K562 (cell line): ENCODE measurements around the gene ZNF346. TPM values are rescaled to one million over a fixed set of nuclear protein-coding genes. Genes with fewer than 3 reads are reported as not detected.
A peak's percentile ranks its signal among the peaks of the same experiment; 100 is the strongest.

ENCODE experiments used
- EZH2 ChIP-seq: IDR thresholded peaks from 2 replicates; pipeline ENCODE4 v1.6.1; 2012; ENCODE audit warnings: low read depth, mild to moderate bottlenecking, inconsistent platforms, low read length, borderline replicate concordance
- GABPB2 ChIP-seq: fragments of 250-450 bp; sonication (Bioruptor Pico); conservative IDR thresholded peaks from 2 replicates; pipeline ENCODE4 v1.5.1; 2021; ENCODE audit warnings: mild to moderate bottlenecking
- HIVEP1 ChIP-seq: fragments of 250-450 bp; sonication (Bioruptor Pico); IDR thresholded peaks from 2 replicates; pipeline ENCODE4 v1.4.0; 2020; ENCODE audit warnings: mild to moderate bottlenecking
- KAT2B ChIP-seq: IDR thresholded peaks from one replicate; pipeline ENCODE4 v1.6.1; 2012; ENCODE audit warnings: low read depth, mild to moderate bottlenecking, control low read depth, inconsistent platforms, low read length, moderate library complexity
- MIER1 ChIP-seq: fragments of 450-650 bp; IDR thresholded peaks from 2 replicates; pipeline ENCODE4 v1.6.1; 2016; ENCODE audit warnings: antibody characterized with exemption, mild to moderate bottlenecking, low read depth
- POLR2AphosphoS2 ChIP-seq: IDR thresholded peaks from 2 replicates; pipeline ENCODE4 v1.6.1; 2012; ENCODE audit warnings: low read length, improper control_type of control experiment
- TSC22D4 ChIP-seq: fragments of 450-650 bp; IDR thresholded peaks from 2 replicates; pipeline ENCODE4 v1.6.1; 2016; ENCODE audit warnings: missing genetic modification characterization, missing biosample characterization, control low read depth
- XRCC3 ChIP-seq: fragments of 450-650 bp; IDR thresholded peaks from 2 replicates; pipeline ENCODE4 v1.6.1; 2017; ENCODE audit warnings: mild to moderate bottlenecking, moderate library complexity
- ZNF175 ChIP-seq: fragments of 200-800 bp; sonication (Bioruptor generic); IDR thresholded peaks from 2 replicates; pipeline ENCODE4 v1.6.1; 2016; ENCODE audit warnings: low read depth, mild to moderate bottlenecking, missing genetic modification characterization, missing compliant biosample characterization
- polyA plus RNA-seq, 8 experiments: library from polyadenylated mRNA; depleted of rRNA in 4 of 8; stranded (reverse) in 5 of 8; unstranded in 3 of 8; fragments of >200 nt; fragmentation: Nextera tagmentation in 2 of 8; fragmentation: Illumina TruSeq in 1 of 8; extraction: Ambion mirVana in 2 of 8; extraction: Trizol in 1 of 8; gene quantifications; 2 replicates each; pipeline versions ENCODE4 v1.2.1 to v1.2.3, GENCODE V29; 2011 to 2014; ENCODE audit warnings: inconsistent platforms in 1 of 8, missing spikeins in 1 of 8
- total RNA-seq, 7 experiments: library from RNA; depleted of rRNA in 6 of 7; stranded (reverse); fragments of >200 nt in 6 of 7; fragmentation: Illumina TruSeq in 2 of 7; extraction: Trizol in 2 of 7; gene quantifications; 2 replicates each; pipeline versions ENCODE4 v1.2.1 to v1.2.3, GENCODE V29; 2011 to 2021; ENCODE audit warnings: low replicate concordance in 1 of 7
- TF ChIP-seq, protein P1 (sequence below): fragments of 450-650 bp; formaldehyde crosslinking; IDR thresholded peaks from 2 replicates; pipeline ENCODE4 v1.4.0; 2020; ENCODE audit warnings: mild to moderate bottlenecking, mixed read lengths
- TF ChIP-seq, protein P2 (sequence below): IDR thresholded peaks from 3 replicates; pipeline ENCODE4 v1.6.1; 2011; ENCODE audit warnings: borderline replicate concordance, mild to moderate bottlenecking, moderate library complexity; ENCODE audit not compliant: insufficient read length; ENCODE audit errors: extremely low read depth
- TF ChIP-seq, protein P3 (sequence below), 2 experiments: fragments of 150-350 bp in 1 of 2; IDR thresholded peaks; 2 replicates each; pipeline ENCODE4 v1.6.1; 2012 to 2016; ENCODE audit warnings: low read depth in 2 of 2, low read length in 2 of 2, mild to moderate bottlenecking in 1 of 2, moderate library complexity in 1 of 2
- TF ChIP-seq, protein P4 (sequence below): fragments of 250-450 bp; sonication (Bioruptor Pico); IDR thresholded peaks from 2 replicates; pipeline ENCODE4 v1.9.0; 2021; ENCODE audit warnings: mild to moderate bottlenecking

ZNF346 gene
- total and polyA plus RNA-seq, 9 of the 15 experiments (the other 6 are each of a cell fraction or from before 2014, with no cell fraction given), result 5.0 to 25.1 (median 20.1) TPM

DNA sequence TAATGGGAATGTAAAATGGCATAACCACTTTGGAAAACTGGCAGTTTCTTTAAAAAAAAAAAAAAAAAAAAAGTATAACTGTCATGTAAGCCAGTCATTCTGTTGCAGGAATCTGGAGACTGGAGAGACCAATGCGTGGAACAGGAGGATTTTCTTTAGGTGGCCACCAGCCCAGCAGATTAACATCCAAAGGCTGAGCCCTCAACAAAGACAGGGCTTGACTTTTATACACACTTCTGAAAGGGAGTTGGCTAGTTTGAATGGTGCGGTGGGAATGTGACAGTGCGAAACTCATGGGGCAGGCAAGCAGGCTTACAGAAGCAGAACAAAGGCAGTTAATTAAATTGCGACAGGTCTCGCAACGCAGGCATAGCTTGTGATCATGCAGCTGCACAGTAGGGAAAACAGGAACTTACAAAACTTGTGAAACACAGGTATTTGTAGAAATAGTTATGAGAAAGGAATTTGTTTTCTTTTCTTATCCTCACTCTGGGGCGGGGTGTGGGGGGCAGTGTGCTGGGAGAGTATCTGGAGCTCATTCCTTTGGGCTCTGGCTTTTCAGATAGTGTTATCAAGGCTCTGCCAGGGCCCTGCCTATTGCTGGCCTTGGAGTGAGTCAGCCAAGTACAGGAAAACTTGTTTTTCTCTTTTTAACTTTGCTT is 27.9 kb upstream of the ZNF346 start (continued):
- TF ChIP-seq ZNF175 (CRISPR knock-in tag) (peak; percentile 72; the same call in 1 of the 2 replicates), POLR2AphosphoS2 (no peak), XRCC3 (peak; percentile 91), HIVEP1 (CRISPR knock-in tag) (0 out of 2 replicates have a peak, but pooled peaks have one; percentile 40), MIER1 (peak; percentile 58; the same call in 1 of the 2 replicates), TSC22D4 (tag) (no peak), EZH2 (no peak), GABPB2 (CRISPR knock-in tag) (no peak), KAT2B (no peak)
- TF ChIP-seq, protein P1, sequence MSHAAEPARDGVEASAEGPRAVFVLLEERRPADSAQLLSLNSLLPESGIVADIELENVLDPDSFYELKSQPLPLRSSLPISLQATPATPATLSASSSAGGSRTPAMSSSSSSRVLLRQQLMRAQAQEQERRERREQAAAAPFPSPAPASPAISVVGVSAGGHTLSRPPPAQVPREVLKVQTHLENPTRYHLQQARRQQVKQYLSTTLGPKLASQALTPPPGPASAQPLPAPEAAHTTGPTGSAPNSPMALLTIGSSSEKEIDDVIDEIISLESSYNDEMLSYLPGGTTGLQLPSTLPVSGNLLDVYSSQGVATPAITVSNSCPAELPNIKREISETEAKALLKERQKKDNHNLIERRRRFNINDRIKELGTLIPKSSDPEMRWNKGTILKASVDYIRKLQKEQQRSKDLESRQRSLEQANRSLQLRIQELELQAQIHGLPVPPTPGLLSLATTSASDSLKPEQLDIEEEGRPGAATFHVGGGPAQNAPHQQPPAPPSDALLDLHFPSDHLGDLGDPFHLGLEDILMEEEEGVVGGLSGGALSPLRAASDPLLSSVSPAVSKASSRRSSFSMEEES (CRISPR knock-in tag), result no peak
- TF ChIP-seq, protein P2, sequence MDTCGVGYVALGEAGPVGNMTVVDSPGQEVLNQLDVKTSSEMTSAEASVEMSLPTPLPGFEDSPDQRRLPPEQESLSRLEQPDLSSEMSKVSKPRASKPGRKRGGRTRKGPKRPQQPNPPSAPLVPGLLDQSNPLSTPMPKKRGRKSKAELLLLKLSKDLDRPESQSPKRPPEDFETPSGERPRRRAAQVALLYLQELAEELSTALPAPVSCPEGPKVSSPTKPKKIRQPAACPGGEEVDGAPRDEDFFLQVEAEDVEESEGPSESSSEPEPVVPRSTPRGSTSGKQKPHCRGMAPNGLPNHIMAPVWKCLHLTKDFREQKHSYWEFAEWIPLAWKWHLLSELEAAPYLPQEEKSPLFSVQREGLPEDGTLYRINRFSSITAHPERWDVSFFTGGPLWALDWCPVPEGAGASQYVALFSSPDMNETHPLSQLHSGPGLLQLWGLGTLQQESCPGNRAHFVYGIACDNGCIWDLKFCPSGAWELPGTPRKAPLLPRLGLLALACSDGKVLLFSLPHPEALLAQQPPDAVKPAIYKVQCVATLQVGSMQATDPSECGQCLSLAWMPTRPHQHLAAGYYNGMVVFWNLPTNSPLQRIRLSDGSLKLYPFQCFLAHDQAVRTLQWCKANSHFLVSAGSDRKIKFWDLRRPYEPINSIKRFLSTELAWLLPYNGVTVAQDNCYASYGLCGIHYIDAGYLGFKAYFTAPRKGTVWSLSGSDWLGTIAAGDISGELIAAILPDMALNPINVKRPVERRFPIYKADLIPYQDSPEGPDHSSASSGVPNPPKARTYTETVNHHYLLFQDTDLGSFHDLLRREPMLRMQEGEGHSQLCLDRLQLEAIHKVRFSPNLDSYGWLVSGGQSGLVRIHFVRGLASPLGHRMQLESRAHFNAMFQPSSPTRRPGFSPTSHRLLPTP, result no peak
- TF ChIP-seq, protein P3, sequence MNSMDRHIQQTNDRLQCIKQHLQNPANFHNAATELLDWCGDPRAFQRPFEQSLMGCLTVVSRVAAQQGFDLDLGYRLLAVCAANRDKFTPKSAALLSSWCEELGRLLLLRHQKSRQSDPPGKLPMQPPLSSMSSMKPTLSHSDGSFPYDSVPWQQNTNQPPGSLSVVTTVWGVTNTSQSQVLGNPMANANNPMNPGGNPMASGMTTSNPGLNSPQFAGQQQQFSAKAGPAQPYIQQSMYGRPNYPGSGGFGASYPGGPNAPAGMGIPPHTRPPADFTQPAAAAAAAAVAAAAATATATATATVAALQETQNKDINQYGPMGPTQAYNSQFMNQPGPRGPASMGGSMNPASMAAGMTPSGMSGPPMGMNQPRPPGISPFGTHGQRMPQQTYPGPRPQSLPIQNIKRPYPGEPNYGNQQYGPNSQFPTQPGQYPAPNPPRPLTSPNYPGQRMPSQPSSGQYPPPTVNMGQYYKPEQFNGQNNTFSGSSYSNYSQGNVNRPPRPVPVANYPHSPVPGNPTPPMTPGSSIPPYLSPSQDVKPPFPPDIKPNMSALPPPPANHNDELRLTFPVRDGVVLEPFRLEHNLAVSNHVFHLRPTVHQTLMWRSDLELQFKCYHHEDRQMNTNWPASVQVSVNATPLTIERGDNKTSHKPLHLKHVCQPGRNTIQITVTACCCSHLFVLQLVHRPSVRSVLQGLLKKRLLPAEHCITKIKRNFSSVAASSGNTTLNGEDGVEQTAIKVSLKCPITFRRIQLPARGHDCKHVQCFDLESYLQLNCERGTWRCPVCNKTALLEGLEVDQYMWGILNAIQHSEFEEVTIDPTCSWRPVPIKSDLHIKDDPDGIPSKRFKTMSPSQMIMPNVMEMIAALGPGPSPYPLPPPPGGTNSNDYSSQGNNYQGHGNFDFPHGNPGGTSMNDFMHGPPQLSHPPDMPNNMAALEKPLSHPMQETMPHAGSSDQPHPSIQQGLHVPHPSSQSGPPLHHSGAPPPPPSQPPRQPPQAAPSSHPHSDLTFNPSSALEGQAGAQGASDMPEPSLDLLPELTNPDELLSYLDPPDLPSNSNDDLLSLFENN (IDR thresholded peaks at IDR 0.05; ENCODE audit: low read depth in 2 of 2, low read length in 2 of 2), result peak in 1 of 2 experiments; percentile 92; a peak in 2 of 4 replicates
- TF ChIP-seq, protein P4, sequence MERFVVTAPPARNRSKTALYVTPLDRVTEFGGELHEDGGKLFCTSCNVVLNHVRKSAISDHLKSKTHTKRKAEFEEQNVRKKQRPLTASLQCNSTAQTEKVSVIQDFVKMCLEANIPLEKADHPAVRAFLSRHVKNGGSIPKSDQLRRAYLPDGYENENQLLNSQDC (CRISPR knock-in tag), result no peak
